ENCODE results near the gene NOP9. TPM values are rescaled to one million over a fixed set of nuclear protein-coding genes. Genes with fewer than 3 reads are reported as not detected.

Gene NOP9
- total RNA-seq, 1 experiment from 2014 or later, result 39.4 TPM

DNA sequence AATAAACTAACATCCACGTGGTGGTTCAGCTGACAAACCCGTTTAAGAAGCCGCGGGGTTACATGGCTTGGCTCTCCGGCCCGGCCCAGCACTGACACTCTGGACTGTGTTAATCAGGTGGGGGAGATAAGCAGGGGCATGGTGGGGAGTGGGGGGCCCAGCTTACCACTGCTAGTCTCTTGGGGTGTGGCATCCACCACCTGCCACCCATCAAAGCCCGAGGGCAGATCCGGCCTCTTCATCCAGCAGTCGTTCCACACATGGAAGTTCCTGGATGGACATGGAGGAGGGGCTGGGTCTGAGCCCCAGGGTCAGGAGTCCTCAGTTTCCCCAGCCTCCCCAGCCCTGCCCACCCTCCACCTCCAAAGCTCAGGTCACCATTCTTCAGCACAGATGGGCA, 41.5 kb upstream of the NOP9 start:
- no peak overlapping the region for H3K9ac ChIP-seq (ENCODE audit: low read length)

More for the DNA sequence above, 41.5 kb upstream of the NOP9 start:
- Histone ChIP-seq H4K20me1 (ENCODE audit: insufficient read depth) (no peaks in the 10 kb centered on the region), H3K4me1 (ENCODE audit: control insufficient read depth in 1 of 2, insufficient read depth in 2 of 2, low read length in 2 of 2) (peaks cover 10 to 14% of the 10 kb centered on the region in 2 experiments), H3K4me2 (ENCODE audit: low read length) (no peak overlapping the region), H3K36me3 (ENCODE audit: control insufficient read depth in 1 of 2, insufficient read depth in 2 of 2, low read length in 2 of 2) (no peaks in the 10 kb centered on the region; a peak in 1 of 4 replicates), H3K9me2 (ENCODE audit: insufficient read depth) (no peaks in the 10 kb centered on the region), H3K27ac (ENCODE audit: low read depth, low read length) (no peak overlapping the region), H3K27me3 (ENCODE audit: insufficient read depth, low read length) (no peaks in the 10 kb centered on the region), H3K9me3 (ENCODE audit: control insufficient read depth in 1 of 2, insufficient read depth in 1 of 2, low read depth in 1 of 2, low read length in 2 of 2) (no peaks in the 10 kb centered on the region), H3K4me3 (replicated peaks in 1 of 2; ENCODE audit: low read depth in 1 of 2, low read length in 2 of 2) (no peak overlapping the region), H3K79me2 (ENCODE audit: insufficient read depth, low read length) (no peaks in the 10 kb centered on the region), H2AFZ (ENCODE audit: low read depth, low read length, poor library complexity, severe bottlenecking) (no peak overlapping the region)
- ATAC-seq (no peak), DNase-seq (ENCODE audit: low read depth, low spot score) (no peak)
- TF ChIP-seq SIN3A (IDR thresholded peaks at IDR 0.05; ENCODE audit: low read depth) (no peak), SRF (IDR thresholded peaks at IDR 0.05; ENCODE audit: low read depth) (no peak), POLR2A (IDR thresholded peaks at IDR 0.05; ENCODE audit: borderline replicate concordance, extremely low read depth, insufficient read depth, insufficient read length) (no peak), ZFX (IDR thresholded peaks at IDR 0.05) (no peak), YY1 (IDR thresholded peaks at IDR 0.05; ENCODE audit: extremely low read depth, insufficient replicate concordance, low read depth, low read length) (no peak), EZH2phosphoT487 (IDR thresholded peaks at IDR 0.05; ENCODE audit: borderline replicate concordance) (no peak), ATF3 (IDR thresholded peaks at IDR 0.05) (no peak), TCF7L2 (IDR thresholded peaks at IDR 0.05; ENCODE audit: borderline replicate concordance, extremely low read depth, insufficient read depth, insufficient read length) (no peak), ZNF274 (IDR thresholded peaks at IDR 0.05; ENCODE audit: low read depth, low read length) (no peak), MAX (IDR thresholded peaks at IDR 0.05) (no peak), EZH2 (IDR thresholded peaks at IDR 0.05) (no peak)
- TF ChIP-seq, protein P1, sequence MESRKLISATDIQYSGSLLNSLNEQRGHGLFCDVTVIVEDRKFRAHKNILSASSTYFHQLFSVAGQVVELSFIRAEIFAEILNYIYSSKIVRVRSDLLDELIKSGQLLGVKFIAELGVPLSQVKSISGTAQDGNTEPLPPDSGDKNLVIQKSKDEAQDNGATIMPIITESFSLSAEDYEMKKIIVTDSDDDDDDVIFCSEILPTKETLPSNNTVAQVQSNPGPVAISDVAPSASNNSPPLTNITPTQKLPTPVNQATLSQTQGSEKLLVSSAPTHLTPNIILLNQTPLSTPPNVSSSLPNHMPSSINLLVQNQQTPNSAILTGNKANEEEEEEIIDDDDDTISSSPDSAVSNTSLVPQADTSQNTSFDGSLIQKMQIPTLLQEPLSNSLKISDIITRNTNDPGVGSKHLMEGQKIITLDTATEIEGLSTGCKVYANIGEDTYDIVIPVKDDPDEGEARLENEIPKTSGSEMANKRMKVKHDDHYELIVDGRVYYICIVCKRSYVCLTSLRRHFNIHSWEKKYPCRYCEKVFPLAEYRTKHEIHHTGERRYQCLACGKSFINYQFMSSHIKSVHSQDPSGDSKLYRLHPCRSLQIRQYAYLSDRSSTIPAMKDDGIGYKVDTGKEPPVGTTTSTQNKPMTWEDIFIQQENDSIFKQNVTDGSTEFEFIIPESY (IDR thresholded peaks at IDR 0.05; ENCODE audit: extremely low read depth, insufficient replicate concordance, low read length), result no peak
- ChIA-PET RAD21 (ENCODE audit: low non-redundant PET in 1 of 2, low total read pairs in 2 of 2, uncharacterized antibody in 2 of 2, unreplicated experiment in 2 of 2) (no interaction called here), CTCF (interaction anchor here (1.0 to 1.1 kb wide), 2 partner anchors 13 to 50 kb away, joined by 3 read pairs; partner anchors contain the start of genes CIDEB and RABGGTA), POLR2A (no interaction called here)
- intact Hi-C loops (cut with micrococcal nuclease), result no loop called here
- no TSS peak for BruUV-seq (replicated peaks)
